Esophagus squamous epithelium (tissue), 4 donors: ENCODE results near the gene PLCB3.

Experiments used
- POLR2A ChIP-seq, 4 donors: fragments of 450-650 bp; IDR thresholded peaks; one replicate each; pipeline ENCODE4 v1.6.1; 2017; ENCODE audit warnings: antibody characterized with exemption in 4 of 4, mild to moderate bottlenecking in 4 of 4, moderate library complexity in 3 of 4
- TF ChIP-seq, protein P1 (sequence below), 6 experiments: fragments of 450-650 bp in 4 of 6; fragments of 200-600 bp in 2 of 6; sonication (generic) in 2 of 6; IDR thresholded peaks; one replicate each; pipeline ENCODE4 v1.5.1; 2016 to 2019; ENCODE audit warnings: antibody characterized with exemption in 6 of 6, mild to moderate bottlenecking in 4 of 6, moderate library complexity in 4 of 6

DNA sequence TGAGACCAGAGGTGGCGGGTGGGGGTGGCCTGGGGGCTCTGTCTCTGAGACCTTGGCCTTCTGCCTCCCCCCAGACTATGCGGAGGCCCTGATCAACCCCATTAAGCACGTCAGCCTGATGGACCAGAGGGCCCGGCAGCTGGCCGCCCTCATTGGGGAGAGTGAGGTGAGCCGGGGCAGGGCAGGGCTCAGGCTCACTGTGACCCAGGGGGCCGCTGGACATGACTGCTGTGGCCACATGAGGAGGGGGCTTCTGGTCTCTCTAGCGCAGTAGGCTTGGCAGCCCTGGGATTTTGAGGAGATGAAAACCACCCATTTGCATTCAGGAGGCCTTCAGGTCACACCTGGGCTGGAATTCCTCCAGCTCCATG lies 12.6 kb downstream of the PLCB3 start:
- TF ChIP-seq, protein P1, sequence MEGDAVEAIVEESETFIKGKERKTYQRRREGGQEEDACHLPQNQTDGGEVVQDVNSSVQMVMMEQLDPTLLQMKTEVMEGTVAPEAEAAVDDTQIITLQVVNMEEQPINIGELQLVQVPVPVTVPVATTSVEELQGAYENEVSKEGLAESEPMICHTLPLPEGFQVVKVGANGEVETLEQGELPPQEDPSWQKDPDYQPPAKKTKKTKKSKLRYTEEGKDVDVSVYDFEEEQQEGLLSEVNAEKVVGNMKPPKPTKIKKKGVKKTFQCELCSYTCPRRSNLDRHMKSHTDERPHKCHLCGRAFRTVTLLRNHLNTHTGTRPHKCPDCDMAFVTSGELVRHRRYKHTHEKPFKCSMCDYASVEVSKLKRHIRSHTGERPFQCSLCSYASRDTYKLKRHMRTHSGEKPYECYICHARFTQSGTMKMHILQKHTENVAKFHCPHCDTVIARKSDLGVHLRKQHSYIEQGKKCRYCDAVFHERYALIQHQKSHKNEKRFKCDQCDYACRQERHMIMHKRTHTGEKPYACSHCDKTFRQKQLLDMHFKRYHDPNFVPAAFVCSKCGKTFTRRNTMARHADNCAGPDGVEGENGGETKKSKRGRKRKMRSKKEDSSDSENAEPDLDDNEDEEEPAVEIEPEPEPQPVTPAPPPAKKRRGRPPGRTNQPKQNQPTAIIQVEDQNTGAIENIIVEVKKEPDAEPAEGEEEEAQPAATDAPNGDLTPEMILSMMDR (IDR thresholded peaks at IDR 0.05) = no peak
- no peak for TF ChIP-seq POLR2A (IDR thresholded peaks at IDR 0.05)
